ENCODE data around the gene SLC16A6. TPM values are rescaled to one million over a fixed set of nuclear protein-coding genes. Genes with fewer than 3 reads are reported as not detected.

The SLC16A6 gene
- total RNA-seq, 1 experiment from 2014 or later, result 0.70 TPM

- H3K27me3 ChIP-seq (ENCODE audit: insufficient read depth, low read depth), result no peaks in the 10 kb centered on the region
- peaks cover 26% of the 10 kb centered on the region for H3K4me1 ChIP-seq (replicated peaks; ENCODE audit: insufficient read depth)
- no TSS peak for BruUV-seq (replicated peaks)
- no peak overlapping the region for H3K4me2 ChIP-seq
- no peak overlapping the region for H3K27ac ChIP-seq
- no peaks in the 10 kb centered on the region for H3K36me3 ChIP-seq (ENCODE audit: low read depth)
- intact Hi-C loops (cut with micrococcal nuclease; ENCODE audit: unreplicated experiment), result no loop called here
- H3K9me3 ChIP-seq (ENCODE audit: insufficient read depth, low read depth), result no peaks in the 10 kb centered on the region
- ChIA-PET POLR2A (ENCODE audit: unreplicated experiment) (no interaction called here), CTCF (no interaction called here)
- peaks cover 27% of the 10 kb centered on the region for H3F3A ChIP-seq (ENCODE audit: insufficient read depth, low read depth)
- no peaks in the 10 kb centered on the region for H4K20me1 ChIP-seq (ENCODE audit: insufficient read depth)
- DNase-seq, result no peak
- no peak overlapping the region for H2AFZ ChIP-seq
- H3K9me2 ChIP-seq (ENCODE audit: insufficient read depth), result no peaks in the 10 kb centered on the region
- TF ChIP-seq CTCF (conservative IDR thresholded peaks at IDR 0.05) (no peak), EZH2 (IDR thresholded peaks at IDR 0.05; ENCODE audit: low read depth) (no peak)
- no peak overlapping the region for H3K4me3 ChIP-seq
- no peaks in the 10 kb centered on the region for H3K79me2 ChIP-seq (ENCODE audit: low read depth)
Observed at GRCh38 chr17:68320943-68321555, 30.1 kb upstream of the SLC16A6 start.

- DNase-seq, result no peak
- intact Hi-C loops (cut with micrococcal nuclease; ENCODE audit: unreplicated experiment), result no loop called here
- no TSS peak for BruUV-seq (replicated peaks)
- no peaks in the 10 kb centered on the region for H3K79me2 ChIP-seq (ENCODE audit: low read depth)
- no peak overlapping the region for H3K4me2 ChIP-seq
- no peak overlapping the region for H3K4me3 ChIP-seq
- H3F3A ChIP-seq (ENCODE audit: insufficient read depth, low read depth), result peaks cover 32% of the 10 kb centered on the region
- no peaks in the 10 kb centered on the region for H4K20me1 ChIP-seq (ENCODE audit: insufficient read depth)
- H3K27ac ChIP-seq, result no peak overlapping the region
- no peak for TF ChIP-seq CTCF (conservative IDR thresholded peaks at IDR 0.05)
- no peak for TF ChIP-seq EZH2 (IDR thresholded peaks at IDR 0.05; ENCODE audit: low read depth)
- POLR2A ChIA-PET (ENCODE audit: unreplicated experiment), result no interaction called here
- no peaks in the 10 kb centered on the region for H3K9me3 ChIP-seq (ENCODE audit: insufficient read depth, low read depth)
- no peaks in the 10 kb centered on the region for H3K27me3 ChIP-seq (ENCODE audit: insufficient read depth, low read depth)
- no peaks in the 10 kb centered on the region for H3K9me2 ChIP-seq (ENCODE audit: insufficient read depth)
- H3K36me3 ChIP-seq (ENCODE audit: low read depth), result no peaks in the 10 kb centered on the region
- no peak overlapping the region for H2AFZ ChIP-seq
- CTCF ChIA-PET, result interaction anchor here (0.6 kb wide), 1 partner anchor 18 kb away, joined by 3 read pairs; no protein-coding TSS in a partner anchor
- H3K4me1 ChIP-seq (replicated peaks; ENCODE audit: insufficient read depth), result peaks cover 25% of the 10 kb centered on the region
Observed at GRCh38 chr17:68320311-68320865, 29.5 kb upstream of the SLC16A6 start.

GRCh38 chr17:68319410-68320162 lies 28.7 kb upstream of the SLC16A6 start:
- no peak for DNase-seq
- no peak overlapping the region for H2AFZ ChIP-seq
- ChIA-PET POLR2A (ENCODE audit: unreplicated experiment) (no interaction called here), CTCF (interaction anchor here (0.5 to 0.6 kb wide), 2 partner anchors 19 to 208 kb away, joined by 3 to 7 read pairs; no protein-coding TSS in a partner anchor)
- H3K4me3 ChIP-seq, result no peak overlapping the region
- peaks cover 40% of the 10 kb centered on the region for H3F3A ChIP-seq (ENCODE audit: insufficient read depth, low read depth)
- peak overlapping the region; percentile 82; the same call in 1 of the 2 replicates for H3K27ac ChIP-seq
- no peaks in the 10 kb centered on the region for H3K79me2 ChIP-seq (ENCODE audit: low read depth)
- intact Hi-C loops (cut with micrococcal nuclease; ENCODE audit: unreplicated experiment), result no loop called here
- no peaks in the 10 kb centered on the region for H4K20me1 ChIP-seq (ENCODE audit: insufficient read depth)
- no TSS peak for BruUV-seq (replicated peaks)
- no peaks in the 10 kb centered on the region for H3K9me2 ChIP-seq (ENCODE audit: insufficient read depth)
- peaks cover 33% of the 10 kb centered on the region for H3K4me1 ChIP-seq (replicated peaks; ENCODE audit: insufficient read depth)
- no peaks in the 10 kb centered on the region for H3K27me3 ChIP-seq (ENCODE audit: insufficient read depth, low read depth)
- peak overlapping the region; percentile 72; the same call in 1 of the 2 replicates for H3K4me2 ChIP-seq
- H3K36me3 ChIP-seq (ENCODE audit: low read depth), result no peaks in the 10 kb centered on the region
- no peak for TF ChIP-seq EZH2 (IDR thresholded peaks at IDR 0.05; ENCODE audit: low read depth)
- TF ChIP-seq CTCF (conservative IDR thresholded peaks at IDR 0.05), result no peak
- no peaks in the 10 kb centered on the region for H3K9me3 ChIP-seq (ENCODE audit: insufficient read depth, low read depth)

Data from PC-9 (cell line).